Stimulated activated CD8-positive, alpha-beta memory T cell treated with anti-CD3 and anti-CD28 coated beads, Interleukin-12 subunit alpha, Interleukin-12 subunit beta, amount 100 ng/mL, for 24 hours (primary cell): Measurements from ENCODE around the gene SERPINE3.

Source experiments
- DNase-seq: peaks from one replicate; pipeline ENCODE4 v3.0.0-alpha.2; 2020; ENCODE audit errors: extremely low read depth

Gene SERPINE3

DNA sequence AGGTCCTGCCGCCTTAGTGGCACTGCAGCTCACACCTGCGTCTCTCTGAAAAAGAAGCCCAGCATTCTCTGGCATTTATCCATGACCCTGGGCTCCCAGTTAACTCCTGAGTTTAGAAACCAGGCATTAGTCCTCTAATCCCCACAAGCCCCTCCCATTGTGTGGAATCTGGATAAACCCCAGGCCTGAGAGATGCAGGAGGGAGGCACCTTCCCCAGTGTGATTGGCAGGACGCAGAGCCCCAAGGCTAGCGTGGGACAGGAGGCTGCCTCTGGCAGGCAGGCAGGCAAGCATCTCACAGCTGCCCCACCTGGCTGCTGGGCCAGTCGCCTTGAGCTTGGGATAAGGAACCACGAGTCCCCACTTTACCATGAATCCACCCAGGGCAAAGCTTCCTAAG, 11.0 kb upstream of the SERPINE3 start:
- no peak for DNase-seq

DNA sequence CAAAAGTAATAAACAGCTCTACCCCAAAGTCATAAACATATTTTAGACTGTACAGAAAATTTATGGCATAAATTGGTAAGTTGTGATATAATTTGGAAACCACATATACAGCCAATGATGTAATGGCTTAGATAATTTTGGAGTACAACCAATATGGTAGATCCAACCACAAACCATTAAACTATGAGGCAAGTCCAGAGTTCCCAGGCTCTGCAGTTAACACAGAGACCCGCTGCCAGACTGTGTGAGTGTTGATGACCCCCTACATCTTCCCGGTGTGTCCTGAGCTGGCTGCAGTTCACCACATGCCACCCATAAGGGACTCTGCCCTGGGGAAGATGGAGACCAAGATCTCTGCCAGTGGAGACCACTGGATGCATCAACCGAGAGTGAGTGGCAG, 9.9 kb upstream of the SERPINE3 start:
- no peak for DNase-seq

DNA sequence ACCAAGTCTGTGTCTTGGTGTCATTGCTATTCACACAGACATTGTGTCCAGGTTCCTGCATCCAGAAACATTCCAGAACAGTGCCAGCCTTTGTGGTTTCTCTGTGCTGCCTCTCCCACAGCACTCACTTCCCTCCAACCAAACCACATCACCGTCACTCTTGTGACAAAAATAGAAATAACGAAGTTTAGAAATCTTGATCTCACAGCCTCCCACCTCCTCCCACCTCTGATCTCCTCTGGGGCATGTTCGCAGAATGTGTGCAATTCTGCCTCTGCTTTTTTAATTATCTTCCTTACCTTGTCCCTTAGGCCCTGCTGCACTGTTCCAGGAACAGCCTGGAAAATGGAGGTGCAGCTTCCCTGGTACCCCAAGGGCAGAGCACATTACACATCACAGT, 8.7 kb upstream of the SERPINE3 start:
- DNase-seq = no peak

DNA sequence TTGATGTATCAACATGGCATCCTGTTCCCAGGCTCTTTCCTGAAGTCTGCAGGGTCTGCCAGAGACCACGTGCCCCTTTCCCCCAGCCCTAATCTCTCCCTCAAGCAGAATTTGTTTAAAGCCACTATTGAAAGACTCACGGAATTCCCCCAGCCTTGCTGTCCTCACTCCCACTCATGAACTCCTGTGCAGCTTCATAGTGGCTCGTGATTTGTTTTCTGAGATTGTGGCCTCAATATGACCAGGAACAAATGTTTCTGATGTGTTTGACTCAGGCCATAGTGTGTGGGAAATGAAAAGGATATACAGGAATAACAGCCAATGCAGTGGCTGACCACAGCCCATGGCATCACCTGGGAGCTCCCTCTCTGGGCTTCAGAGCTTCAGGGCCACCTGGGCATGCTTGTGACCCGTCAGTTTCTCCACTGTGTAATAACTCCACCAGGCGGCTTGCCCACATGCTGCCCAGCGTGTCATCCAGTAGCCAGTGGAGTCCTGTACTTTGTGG, 8.1 kb upstream of the SERPINE3 start:
- DNase-seq = no peak

DNA sequence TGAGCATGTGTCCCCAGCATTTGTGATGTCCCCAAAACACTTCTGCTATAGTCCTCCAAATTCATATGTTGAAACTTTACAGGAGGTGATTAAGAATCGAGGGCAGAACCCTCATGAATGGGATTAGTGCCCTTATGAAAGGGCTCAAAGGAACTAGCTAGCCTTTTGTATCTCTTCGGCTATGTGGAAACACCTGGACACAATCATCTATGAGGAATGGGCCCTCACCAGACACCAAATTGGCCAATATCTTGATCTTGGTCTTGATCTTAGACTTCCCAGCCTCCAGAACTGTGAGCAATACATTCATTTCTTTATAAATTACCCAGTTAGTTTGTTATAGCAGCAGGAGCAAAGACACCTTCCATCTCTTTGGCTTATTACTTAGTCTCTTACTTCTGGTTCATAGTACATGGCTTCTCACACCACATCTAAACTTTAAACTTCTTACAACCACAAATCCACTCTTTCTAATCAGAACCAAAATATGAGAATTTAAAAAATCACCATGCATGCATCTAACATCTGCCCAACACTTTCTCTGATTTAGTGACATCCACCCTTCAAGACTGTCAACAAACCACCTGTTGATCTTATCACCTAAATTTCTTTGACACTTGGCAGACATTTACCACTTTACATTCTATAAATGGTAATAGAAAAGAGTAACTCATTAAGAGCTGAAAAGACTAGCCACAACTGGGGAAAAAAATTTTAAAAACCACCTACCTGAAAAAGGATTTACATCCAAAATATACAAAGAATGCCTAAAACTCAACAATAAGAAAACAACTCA, 6.7 kb upstream of the SERPINE3 start:
- no peak for DNase-seq

DNA sequence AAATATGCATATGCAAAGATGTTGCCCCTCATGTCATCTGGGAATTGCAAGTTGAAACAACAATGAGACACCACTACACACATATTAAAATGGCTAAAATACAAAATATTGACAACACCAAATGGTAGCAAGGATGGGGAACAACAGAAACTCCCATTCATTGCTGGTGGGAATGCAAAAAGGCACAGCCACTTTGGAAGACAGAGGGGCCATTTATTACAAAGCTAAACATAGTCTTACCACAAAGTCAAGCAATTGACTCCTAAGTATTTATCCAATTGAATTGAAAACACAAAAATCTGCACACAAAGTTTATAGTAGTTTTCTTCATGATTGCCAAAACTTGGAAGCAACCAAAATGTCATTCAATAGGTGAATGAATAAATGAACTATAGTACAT, 6.1 kb upstream of the SERPINE3 start:
- no peak for DNase-seq

DNA sequence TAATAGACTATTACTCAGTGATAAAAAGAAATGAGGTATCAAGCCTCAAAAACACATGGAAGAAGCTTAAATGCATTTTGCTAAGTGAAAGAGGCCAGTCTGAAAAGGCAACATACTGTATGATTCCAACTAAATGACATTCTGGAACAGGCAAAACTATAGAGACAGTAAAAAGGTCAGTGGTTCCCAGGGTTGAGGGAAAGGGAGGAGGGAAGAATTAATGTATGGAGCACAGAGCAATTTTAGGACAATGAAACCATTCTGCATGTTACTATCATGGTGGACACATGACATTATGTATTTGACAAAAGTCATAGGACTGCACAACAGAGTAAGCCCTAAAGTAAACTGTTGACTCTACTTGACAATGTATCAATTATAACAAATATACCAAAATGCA, 5.7 kb upstream of the SERPINE3 start:
- DNase-seq = no peak

DNA sequence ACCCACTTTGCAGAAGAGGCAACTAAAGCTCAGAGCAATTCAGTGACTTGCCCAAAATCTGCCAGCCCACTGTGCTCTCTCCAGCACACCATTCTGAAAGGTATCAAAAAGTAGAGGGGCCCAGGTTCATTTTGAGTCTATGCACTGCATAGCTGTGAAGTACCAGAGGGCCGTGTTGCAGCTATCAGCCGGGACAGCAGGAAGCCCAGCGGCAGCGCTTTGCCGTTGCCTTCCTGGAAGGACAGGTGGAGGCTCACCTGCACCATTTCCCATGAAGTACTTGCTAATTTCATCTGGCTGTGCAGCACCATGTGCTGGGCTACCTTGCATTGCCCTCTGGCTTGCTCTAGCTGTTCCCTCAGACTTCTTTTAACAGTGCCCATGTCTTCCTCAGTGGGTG, 2.7 kb upstream of the SERPINE3 start:
- no peak for DNase-seq

DNA sequence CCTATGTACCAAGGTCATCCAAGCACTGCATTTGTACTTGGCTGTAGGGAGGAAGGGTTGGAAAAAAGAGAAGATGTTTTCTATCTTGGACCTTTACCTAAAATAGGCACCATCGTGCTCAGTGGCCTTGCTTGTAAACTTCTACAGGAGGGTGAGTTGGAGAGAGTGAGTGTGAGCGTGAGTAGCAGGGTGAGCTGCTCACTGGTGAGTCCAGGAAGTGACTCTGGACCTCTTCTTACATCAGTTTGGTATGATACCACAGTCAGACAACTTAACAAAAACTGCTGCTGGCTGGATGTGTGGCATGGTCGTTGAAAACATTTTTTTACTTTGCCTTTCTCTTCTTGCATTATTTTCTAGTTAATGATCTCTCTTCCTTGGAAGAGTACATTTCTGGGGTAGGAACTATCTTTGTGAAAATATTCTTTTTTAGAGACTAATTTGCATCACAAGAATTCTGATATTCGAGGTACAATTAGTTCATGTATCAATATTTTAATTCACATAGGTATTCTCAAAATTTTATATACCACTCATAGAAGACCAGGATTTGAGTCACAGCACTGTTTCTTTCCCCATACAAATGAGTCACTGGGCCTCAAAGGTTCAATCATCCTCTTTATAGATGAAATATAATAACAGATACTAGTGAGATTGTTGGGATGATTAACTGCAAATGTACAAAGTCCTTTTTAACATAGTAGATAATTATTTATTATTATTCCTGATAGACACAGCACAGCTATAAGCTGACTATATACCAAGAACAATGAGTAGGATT, 651 bp downstream of the SERPINE3 start:
- DNase-seq = no peak

DNA sequence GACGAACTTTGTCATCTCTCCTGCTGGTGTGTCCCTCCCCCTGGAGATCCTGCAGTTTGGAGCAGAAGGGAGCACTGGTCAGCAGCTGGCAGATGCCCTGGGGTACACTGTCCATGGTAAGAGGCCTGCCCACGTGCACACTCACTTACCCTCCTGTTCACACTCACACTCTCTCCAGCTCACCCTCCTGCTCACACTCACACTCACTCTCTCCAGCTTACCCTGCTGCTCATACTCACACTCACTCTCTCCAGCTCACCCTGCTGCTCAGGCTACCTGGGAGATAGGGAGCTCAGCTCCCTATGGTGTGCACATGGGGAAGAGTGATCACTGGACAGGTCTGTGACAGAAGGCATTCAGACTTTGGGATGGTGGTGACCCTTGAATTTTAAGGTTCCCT, 1.7 kb downstream of the SERPINE3 start:
- no peak for DNase-seq

DNA sequence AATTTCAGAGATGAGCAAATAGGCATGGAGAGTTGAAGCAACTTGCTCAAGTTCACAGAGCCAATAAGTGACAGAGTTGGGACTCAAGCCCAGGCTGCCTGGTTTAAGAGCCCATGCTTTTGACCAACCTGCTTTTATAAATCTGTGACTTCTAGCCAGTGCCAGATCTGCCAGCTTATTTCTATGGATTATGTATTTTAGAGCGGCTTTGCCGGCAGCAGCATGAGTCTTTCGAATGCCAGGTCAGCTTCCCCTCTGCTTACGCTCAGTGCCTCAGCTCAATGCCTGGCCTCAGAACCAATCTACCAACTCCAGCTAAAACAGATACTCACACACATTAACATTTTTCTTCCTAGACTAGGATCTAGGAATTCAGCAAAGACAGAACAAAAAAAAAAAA, 2.3 kb downstream of the SERPINE3 start:
- no peak for DNase-seq

DNA sequence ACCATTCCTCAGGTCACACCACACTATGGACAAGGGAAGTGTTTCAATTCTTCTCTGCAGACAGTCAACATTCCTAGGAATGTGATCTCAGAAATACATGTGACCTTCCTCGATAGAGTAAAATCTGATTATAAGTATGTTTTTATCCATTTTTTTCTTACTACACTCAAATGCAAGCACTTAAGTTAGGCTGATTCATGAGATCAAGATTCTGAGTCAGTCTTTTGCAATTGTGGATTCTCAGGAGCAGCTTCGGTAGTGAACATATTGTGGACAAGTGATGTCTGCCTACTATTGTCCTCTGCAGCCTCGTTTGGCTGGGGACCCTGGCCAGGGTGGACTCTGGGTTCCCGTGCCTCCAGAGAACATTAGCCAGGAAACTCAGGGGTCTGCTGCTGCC, 3.2 kb downstream of the SERPINE3 start:
- no peak for DNase-seq

DNA sequence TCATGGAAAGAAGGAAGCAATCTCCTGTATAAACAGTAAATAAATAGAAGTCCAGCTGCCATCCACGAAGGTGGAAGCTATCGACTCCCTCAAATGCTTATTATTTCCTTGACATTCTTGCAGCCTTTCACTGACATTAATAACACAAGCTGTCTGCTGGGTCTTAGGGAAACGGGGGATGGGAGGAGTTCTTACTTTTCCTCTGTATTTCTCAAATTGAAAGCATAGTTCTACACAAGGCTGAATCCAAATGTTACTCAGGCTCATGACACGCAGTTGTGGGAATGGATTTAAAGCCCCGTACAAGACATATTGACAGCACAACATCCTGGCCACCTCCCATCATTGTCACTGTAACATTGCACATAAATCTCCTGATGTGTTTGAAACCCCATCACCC, 4.0 kb downstream of the SERPINE3 start:
- no peak for DNase-seq

DNA sequence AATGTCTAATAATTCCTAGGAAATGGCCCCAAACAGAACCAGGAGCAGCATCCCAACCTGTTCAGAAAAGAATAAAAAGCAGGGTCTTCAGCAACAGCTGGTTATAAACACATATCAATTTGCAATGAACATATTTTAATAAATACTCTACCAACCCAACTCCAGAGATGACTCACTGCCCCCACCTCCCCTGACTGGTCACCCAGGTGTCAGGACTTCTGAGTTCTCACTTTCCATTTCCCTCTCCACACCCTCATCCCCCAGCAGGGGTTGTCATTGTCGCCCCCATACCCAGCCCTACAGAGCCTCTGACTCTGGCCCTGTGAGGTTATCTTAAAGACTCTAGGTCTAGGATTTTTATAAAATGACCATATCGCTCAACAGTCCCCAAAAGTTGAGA, 6.9 kb downstream of the SERPINE3 start:
- DNase-seq = no peak

DNA sequence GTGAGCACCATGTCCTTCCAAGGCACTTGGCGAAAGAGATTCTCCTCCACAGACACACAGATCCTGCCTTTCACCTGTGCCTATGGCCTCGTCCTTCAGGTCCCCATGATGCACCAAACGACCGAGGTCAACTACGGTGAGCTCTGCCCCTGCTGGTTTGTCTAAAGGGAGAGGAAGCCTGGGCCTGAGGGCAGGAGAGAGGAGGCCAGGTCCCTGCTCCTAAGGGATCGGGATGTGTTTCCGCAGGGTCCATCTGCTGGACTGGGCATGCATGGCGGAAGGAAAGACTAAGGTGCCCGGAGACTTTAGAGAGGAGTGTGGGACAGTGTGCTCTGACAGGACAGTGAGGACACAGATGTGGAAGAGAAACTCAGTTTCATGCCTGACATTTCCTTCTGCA, 7.6 kb downstream of the SERPINE3 start:
- no peak for DNase-seq

DNA sequence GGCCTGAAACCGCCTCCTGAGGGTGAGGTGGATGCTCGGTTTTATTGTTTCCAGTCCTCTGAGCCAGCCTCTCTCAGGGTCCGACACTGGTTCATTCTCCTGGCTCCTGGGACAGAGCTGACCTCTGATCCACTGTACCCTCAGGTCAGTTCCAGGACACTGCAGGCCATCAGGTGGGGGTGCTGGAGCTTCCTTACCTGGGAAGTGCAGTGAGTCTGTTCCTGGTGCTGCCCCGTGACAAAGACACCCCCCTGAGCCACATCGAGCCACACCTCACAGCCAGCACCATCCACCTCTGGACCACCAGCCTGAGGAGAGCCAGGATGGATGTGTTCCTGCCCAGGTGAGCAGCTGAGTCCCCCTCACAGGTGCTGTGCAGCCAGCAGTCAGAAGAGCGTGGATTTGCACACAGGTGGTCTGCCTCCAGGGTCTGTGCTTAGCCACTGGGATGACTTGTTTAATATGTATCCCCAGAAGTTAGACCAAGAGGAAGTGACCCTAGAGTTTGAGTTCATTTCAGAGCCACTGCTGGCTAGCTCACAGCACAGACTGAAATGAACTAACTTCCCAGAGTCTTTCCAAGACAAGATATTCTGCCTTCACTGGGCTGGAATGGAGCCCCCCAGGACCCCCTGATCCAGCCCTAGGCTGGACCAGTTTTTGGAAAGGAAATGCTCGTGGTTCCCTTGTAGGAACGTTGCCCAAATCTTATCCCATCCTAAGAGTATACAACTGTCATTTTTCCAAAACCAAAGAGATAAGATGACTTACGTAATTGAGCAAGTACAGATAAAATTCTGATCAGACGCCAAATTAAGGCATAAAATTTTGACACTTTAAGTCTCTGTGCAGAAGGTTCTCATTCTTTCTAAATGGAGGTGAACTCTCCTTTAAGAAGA, 8.8 kb downstream of the SERPINE3 start:
- no peak for DNase-seq

DNA sequence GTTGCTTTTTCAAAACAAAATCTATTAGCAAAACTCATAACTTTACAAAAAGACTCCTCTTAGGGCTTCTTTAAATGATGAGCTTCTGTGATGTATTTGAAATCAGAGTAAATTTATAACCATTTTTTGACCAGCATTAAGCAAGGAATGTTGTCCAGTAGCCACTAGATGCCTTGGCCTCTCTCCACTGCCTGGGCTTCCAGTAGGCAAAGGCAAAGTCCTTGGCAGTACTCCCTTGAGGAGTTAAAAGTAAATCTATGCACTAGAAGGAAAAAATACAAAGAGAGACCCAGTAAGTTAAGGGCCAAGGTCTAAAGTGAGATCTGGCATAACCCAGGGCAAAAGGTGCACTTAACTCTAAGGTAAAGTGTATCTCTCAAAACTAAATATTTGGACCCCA, 9.5 kb downstream of the SERPINE3 start:
- DNase-seq = no peak

DNA sequence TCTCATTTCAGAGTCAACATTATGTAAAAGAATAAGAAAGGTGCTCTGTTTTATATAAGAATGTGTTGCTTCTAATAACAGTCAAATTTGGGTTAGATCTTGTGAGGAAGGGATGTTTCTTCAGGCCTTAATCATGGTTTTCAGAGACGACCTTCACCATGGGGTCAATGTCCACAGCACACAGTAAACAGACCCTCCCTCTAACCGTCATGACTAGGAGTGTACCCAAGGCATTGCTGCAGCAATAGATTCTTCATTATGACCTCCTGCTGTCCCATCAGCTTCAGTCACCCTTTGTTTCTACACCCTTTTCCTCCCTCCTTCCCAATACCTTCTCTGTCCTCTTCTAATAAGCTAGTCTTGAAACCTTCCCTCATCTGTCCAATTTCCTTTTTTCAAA, 15.7 kb downstream of the SERPINE3 start:
- DNase-seq = no peak

DNA sequence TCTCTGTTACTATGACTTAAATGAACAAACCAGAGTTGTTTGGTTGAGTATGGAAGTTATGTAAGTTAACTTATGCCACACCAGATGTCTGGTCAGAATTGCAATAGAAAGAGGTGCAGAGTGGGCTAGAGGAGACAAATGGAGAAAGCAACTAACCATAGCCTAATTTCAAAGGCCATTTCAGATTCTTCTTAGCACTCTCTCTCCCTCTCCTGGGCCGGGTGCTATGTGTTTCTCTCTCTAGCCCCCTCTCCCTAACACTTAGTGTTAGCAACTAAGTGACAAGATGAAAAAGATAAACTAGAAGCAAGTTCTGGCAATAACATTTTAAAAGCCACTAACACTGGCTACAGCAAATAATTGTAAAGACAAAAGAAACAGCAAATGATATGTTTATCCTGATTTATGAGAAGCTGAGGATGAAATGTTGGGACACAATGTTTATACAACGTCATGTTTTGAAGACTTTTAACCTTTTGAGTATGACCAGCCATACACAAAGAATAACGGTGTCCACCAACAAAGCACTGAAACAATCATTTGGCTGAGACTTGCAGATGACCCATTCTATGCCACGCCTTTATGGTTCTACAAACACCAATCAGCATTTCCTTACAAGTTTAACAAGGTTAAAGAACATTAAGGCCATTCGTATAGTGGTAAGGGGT, 18.6 kb downstream of the SERPINE3 start:
- DNase-seq = no peak

DNA sequence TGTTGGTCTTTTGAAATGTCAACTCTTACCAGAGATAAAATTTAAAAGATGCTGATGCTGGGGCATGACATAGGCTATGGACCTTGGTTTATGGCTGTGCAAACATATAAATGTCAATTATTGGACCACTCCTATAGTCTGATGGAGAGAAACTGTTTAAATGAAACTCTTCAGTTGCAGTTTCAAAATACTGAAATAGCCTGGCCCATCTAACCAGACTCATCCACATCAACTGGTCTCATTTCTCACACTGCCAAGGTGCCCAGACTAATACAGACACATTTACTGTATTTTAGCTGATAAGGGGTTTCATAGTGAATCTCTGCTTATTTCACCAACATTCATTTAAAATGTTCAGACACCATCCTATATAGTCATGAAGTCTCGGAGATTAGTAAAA, 19.9 kb downstream of the SERPINE3 start:
- DNase-seq = no peak

DNA sequence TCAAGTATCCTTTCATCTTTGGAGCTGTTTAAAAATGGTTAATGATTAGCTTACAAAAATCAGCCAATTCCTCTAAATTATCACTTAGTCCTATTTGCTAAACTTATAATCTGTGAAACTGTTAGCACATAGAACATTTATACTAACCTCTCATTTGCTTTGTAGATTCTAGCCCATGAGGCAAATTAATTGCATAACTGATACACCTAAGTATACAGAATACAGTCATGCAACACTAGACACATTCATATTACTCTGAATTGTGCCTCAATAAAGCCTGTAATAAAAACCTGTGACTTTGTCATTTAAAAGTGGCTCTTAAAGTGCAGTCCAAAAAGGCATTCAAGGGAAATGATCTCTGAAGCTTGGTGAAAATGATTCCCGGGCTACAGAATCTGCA, 21.0 kb downstream of the SERPINE3 start:
- no peak for DNase-seq

DNA sequence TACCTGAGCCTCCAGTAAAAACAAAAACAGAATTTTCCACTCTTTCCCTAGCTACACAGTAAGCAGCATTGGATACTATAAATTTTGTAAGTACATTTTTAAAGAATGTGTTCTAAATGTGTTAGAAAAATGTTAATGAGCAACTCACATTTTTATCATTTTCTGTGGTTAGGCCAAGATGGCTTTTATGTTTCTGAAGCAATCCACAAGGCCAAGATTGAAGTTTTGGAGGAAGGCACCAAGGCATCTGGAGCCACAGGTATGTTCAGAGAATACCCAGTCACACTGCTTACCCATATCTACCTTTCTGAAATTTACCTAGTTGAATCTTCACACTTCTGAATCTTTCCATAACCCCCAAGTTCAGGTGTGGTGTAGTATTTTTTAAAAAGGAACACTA, 21.6 kb downstream of the SERPINE3 start:
- DNase-seq = no peak
